HG03060 (cell line): ENCODE data around the gene NUP160.
"Not testable (repeated sequence)": the region's sequence is repeated elsewhere in the genome, so short reads cannot be mapped to it uniquely, and the experiment has no call there.

Experiments used
- ATAC-seq: cut with Tn5 transposase; IDR thresholded peaks from one replicate; pipeline ENCODE4 v1.9.1; 2021; ENCODE audit warnings: low read depth, moderate number of reproducible peaks; ENCODE audit not compliant: unreplicated experiment

NUP160 gene

GRCh38 chr11:47847892-47848699, at the start of gene NUP160:
Gene NUP160, minus strand, starts transcription at chr11:47848350. Its CDS starts 32 bp downstream, at chr11:47848318.
- peak; percentile 38 for ATAC-seq

GRCh38 chr11:47896199-47896598, 48.0 kb upstream of the NUP160 start:
- ATAC-seq = no peak

GRCh38 chr11:47895035-47895434, 46.9 kb upstream of the NUP160 start:
- ATAC-seq = no peak

GRCh38 chr11:47892546-47893276, 44.6 kb upstream of the NUP160 start:
- ATAC-seq = not testable (repeated sequence)

- no peak for ATAC-seq
Measured at GRCh38 chr11:47891886-47892285, 43.7 kb upstream of the NUP160 start.

- ATAC-seq = no peak
Measured at GRCh38 chr11:47889714-47890441, 41.7 kb upstream of the NUP160 start.

- no peak for ATAC-seq
Measured at GRCh38 chr11:47887910-47888569, 39.9 kb upstream of the NUP160 start.

GRCh38 chr11:47886096-47886495, 37.9 kb upstream of the NUP160 start:
- ATAC-seq = no peak

- not testable (repeated sequence) for ATAC-seq
Measured at GRCh38 chr11:47882437-47882836, 34.3 kb upstream of the NUP160 start.

GRCh38 chr11:47881145-47881544, 33.0 kb upstream of the NUP160 start:
- no peak for ATAC-seq

- no peak for ATAC-seq
Measured at GRCh38 chr11:47879259-47880158, 31.4 kb upstream of the NUP160 start.

- not testable (repeated sequence) for ATAC-seq
Measured at GRCh38 chr11:47875858-47876257, 27.7 kb upstream of the NUP160 start.

- no peak for ATAC-seq
Measured at GRCh38 chr11:47870404-47870803, 22.3 kb upstream of the NUP160 start.

GRCh38 chr11:47869544-47870393, 21.6 kb upstream of the NUP160 start:
- ATAC-seq = no peak

GRCh38 chr11:47867823-47868222, 19.7 kb upstream of the NUP160 start:
- no peak for ATAC-seq

- ATAC-seq = not testable (repeated sequence)
Measured at GRCh38 chr11:47866892-47867291, 18.7 kb upstream of the NUP160 start.

- no peak for ATAC-seq
Measured at GRCh38 chr11:47864901-47865300, 16.8 kb upstream of the NUP160 start.

- no peak for ATAC-seq
Measured at GRCh38 chr11:47863898-47864430, 15.8 kb upstream of the NUP160 start.
